Coronary artery (tissue), 2 donors: Measurements from ENCODE around the gene SNRPA.

Experiments used
- DNase-seq: peaks from one replicate; pipeline ENCODE4 v3.0.0-alpha.2; 2017; ENCODE audit warnings: low spot score
- H3K27ac ChIP-seq, 2 donors: fragments of 200-600 bp; sonication (generic); one replicate each; pipeline ENCODE4 v1.5.1; 2016 to 2019
- H3K4me3 ChIP-seq: fragments of 200-600 bp; sonication (generic); 2 replicates; pipeline ENCODE4 v1.5.1; 2016; ENCODE audit warnings: mild to moderate bottlenecking, moderate library complexity
- CTCF ChIP-seq: fragments of 200-600 bp; sonication (generic); IDR thresholded peaks from one replicate; pipeline ENCODE4 v1.5.1; 2019; ENCODE audit warnings: antibody characterized with exemption

The SNRPA gene

DNA sequence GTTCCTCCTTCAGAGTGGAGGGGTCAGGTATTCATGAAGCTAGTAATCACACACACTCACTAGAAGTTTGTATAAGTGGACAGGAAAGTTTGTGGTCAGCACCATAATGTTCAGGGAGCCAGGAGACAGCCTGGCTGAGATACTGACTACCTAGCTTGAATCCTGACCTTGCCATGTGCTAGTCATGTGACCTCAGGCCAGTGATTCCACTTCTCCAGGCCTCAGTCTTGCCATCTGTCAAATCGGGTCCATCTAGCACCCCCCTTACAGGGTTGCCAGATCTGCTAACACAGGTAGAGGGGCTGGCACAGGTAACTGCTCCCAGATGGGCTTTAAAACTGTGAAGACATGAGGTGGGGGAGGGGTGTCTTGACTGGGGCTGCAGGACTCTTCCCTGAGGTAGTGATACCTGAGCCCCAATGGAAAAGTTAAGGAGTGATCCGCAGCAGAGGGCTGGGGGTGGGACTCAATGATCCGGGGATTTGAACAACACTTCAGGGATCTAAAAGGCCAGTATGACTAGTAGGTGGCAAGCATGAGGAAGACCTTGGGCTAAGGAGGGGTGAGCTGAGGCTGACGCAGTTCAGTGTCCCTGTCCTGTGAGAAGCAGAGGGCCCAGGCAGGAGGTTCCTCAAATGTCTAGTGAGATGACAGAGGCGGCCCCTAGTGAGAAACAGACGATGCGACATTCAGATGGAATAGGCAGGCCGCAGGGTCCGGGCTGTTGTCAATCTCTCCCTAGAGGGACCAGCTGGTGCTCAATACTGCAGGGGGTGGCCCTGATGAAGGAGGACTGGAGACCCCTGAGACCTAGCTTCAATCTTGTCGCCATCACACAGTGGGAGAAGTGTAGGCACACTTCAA is 9.2 kb upstream of the SNRPA start:
- DNase-seq: no peak
- no peak for TF ChIP-seq CTCF
- H3K27ac ChIP-seq: peak overlapping the region in 1 of 2 donors; percentile 79
- no peak overlapping the region for H3K4me3 ChIP-seq

DNA sequence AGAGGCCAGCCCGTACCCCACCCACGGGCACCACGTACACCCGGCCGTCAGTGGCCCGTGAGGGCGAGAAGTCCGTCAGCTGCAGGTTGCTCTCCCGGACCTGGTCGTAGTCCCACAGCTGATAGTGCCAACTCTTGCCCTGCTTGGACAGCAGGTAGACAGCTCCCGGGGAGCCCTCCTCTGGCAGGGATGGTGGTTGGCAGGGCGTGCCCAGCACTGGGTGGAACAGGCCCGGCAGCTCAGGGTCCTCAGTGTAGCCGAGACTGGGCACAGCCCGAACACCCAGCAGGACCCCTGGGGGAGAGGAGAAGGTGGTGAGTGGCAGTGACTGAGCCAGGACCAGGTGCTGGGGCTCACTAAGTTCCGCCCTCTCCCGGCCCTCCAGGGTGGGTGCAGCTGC is 8.5 kb upstream of the SNRPA start:
- Histone ChIP-seq H3K27ac (no peak overlapping the region), H3K4me3 (no peak overlapping the region)
- no peak for TF ChIP-seq CTCF
- no peak for DNase-seq

DNA sequence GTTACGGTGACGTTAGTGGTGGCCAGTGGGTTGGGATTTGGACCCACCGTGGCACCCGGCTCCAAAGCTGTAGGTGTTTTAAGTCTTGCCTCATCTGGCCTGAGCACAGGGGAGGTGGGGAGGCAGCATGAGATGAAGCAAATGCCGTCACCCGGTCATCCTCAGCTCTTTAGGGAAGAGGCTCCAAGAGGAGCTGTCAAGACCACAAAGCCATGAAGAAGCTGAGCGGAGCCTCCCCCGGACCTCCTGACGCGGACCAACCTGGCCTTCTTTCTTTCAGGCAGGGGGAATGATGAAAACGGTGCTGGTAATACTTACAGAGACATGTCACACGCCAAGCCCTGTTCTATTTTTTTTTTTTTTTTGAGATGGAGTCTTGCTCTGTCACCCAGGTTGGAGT is 8.1 kb upstream of the SNRPA start:
- Histone ChIP-seq H3K27ac (no peak overlapping the region), H3K4me3 (no peak overlapping the region)
- TF ChIP-seq CTCF: no peak
- no peak for DNase-seq

GRCh38 chr19:40743926-40744325 is 7.1 kb upstream of the SNRPA start:
- H3K4me3 ChIP-seq: no peak overlapping the region
- no peak overlapping the region for H3K27ac ChIP-seq
- no peak for TF ChIP-seq CTCF
- DNase-seq: no peak

DNA sequence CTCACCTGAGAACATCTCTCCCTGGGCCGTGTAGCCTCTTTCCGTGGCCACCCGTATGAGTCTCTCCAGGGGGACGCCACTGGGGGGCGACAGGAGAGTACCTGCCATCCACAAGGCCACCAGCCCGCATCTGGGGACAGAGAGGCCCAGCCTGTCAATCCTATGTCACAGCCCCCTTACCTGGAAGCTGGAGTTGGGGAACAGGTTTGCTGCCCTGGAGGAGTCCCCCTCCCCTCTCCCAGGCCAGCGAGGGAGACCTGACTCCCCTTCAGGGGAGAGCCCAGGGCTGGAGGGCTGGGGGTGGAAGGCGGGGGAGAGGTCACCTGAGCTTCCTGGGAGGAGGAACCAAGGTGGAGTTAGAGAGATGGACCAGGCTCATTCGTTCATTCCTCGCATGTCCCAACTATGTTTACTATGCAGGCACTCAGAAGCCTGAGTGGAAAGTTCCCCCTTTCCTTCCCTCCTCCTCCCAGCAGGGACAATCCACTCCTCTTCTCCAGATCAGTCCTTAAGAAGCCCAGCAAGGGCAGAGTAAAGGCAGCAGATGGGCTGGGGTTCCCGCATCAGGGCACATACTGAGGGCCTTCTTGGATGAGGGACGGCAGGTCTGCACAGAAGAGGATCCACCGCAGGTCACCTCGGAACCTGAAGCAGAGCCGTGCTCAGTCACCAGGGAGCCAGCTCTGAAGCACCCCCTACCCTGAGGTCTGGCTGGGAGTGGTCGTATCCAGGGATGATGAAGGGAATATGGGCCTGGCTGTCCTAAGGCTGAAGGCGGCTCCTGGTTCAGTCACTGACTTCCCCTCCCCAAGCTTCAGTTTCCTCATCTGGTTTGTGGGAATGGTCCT is 6.2 kb upstream of the SNRPA start:
- no peak overlapping the region for H3K4me3 ChIP-seq
- no peak for TF ChIP-seq CTCF
- peak overlapping the region in 1 of 2 donors; percentile 80 for H3K27ac ChIP-seq
- DNase-seq: no peak

GRCh38 chr19:40745402-40745780 is 5.6 kb upstream of the SNRPA start:
- TF ChIP-seq CTCF: no peak
- peak overlapping the region in 1 of 2 donors; percentile 80 for H3K27ac ChIP-seq
- DNase-seq: no peak
- no peak overlapping the region for H3K4me3 ChIP-seq
